ENCODE data around the gene CACNA2D3. TPM values are rescaled to one million over a fixed set of nuclear protein-coding genes. Genes with fewer than 3 reads are reported as not detected.

Gene CACNA2D3
- polyA plus RNA-seq, 1 donor from 2014 or later: 26.2 TPM

DNA sequence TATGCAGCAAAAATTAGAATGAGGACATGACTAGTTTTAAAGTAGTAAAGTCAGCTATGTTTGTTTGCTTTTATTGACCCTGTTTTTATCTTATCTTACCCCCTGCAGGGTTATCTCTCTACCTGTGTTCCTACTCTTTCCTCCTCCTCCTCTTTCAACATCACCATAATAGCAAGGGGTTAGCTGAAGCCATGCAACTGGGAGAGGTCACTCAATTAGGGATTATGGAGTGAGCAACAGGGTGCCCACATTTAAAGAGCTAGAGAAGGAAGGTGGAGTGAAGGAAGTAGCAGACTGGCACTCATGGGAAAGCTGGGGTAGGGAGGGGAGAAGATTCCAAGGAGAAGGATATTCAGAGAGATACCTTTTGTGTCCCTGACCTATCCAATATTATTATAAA lies 679.6 kb downstream of the CACNA2D3 start:
- Histone ChIP-seq H3K27me3 (ENCODE audit: insufficient read depth, low read depth, low read length) (no peaks in the 10 kb centered on the region), H3K4me2 (ENCODE audit: low read length) (no peak overlapping the region), H4K20me1 (ENCODE audit: insufficient read depth) (no peaks in the 10 kb centered on the region), H3K9me3 (ENCODE audit: low read length) (no peaks in the 10 kb centered on the region), H3F3A (ENCODE audit: insufficient read depth, low read length, poor library complexity, severe bottlenecking) (no peaks in the 10 kb centered on the region), H2AFZ (ENCODE audit: low read depth, low read length) (no peak overlapping the region), H3K9me2 (ENCODE audit: insufficient read depth, low read length) (no peaks in the 10 kb centered on the region), H3K9ac (ENCODE audit: low read length) (no peak overlapping the region), H3K79me2 (replicated peaks; ENCODE audit: insufficient read depth, low read length) (no peaks in the 10 kb centered on the region), H3K27ac (ENCODE audit: low read length) (no peak overlapping the region), H3K36me3 (ENCODE audit: insufficient read depth, low read length) (no peaks in the 10 kb centered on the region), H3K4me3 (ENCODE audit: low read length) (no peak overlapping the region)
- TF ChIP-seq RAD21 (conservative IDR thresholded peaks at IDR 0.05) (no peak), SMC3 (conservative IDR thresholded peaks at IDR 0.05; ENCODE audit: poor library complexity) (no peak), POLR2AphosphoS5 (IDR thresholded peaks at IDR 0.05) (no peak), EZH2 (IDR thresholded peaks at IDR 0.05; ENCODE audit: borderline replicate concordance, insufficient read depth, low read length, poor library complexity, severe bottlenecking) (no peak), TAF1 (IDR thresholded peaks at IDR 0.05; ENCODE audit: low read depth) (no peak), MXI1 (conservative IDR thresholded peaks at IDR 0.05; ENCODE audit: poor library complexity, severe bottlenecking) (no peak), EP300 (conservative IDR thresholded peaks at IDR 0.05; ENCODE audit: poor library complexity, severe bottlenecking) (no peak)
- TF ChIP-seq, protein P1, sequence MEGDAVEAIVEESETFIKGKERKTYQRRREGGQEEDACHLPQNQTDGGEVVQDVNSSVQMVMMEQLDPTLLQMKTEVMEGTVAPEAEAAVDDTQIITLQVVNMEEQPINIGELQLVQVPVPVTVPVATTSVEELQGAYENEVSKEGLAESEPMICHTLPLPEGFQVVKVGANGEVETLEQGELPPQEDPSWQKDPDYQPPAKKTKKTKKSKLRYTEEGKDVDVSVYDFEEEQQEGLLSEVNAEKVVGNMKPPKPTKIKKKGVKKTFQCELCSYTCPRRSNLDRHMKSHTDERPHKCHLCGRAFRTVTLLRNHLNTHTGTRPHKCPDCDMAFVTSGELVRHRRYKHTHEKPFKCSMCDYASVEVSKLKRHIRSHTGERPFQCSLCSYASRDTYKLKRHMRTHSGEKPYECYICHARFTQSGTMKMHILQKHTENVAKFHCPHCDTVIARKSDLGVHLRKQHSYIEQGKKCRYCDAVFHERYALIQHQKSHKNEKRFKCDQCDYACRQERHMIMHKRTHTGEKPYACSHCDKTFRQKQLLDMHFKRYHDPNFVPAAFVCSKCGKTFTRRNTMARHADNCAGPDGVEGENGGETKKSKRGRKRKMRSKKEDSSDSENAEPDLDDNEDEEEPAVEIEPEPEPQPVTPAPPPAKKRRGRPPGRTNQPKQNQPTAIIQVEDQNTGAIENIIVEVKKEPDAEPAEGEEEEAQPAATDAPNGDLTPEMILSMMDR (IDR thresholded peaks at IDR 0.05; ENCODE audit: poor library complexity, severe bottlenecking): no peak
- TF ChIP-seq, protein P2, sequence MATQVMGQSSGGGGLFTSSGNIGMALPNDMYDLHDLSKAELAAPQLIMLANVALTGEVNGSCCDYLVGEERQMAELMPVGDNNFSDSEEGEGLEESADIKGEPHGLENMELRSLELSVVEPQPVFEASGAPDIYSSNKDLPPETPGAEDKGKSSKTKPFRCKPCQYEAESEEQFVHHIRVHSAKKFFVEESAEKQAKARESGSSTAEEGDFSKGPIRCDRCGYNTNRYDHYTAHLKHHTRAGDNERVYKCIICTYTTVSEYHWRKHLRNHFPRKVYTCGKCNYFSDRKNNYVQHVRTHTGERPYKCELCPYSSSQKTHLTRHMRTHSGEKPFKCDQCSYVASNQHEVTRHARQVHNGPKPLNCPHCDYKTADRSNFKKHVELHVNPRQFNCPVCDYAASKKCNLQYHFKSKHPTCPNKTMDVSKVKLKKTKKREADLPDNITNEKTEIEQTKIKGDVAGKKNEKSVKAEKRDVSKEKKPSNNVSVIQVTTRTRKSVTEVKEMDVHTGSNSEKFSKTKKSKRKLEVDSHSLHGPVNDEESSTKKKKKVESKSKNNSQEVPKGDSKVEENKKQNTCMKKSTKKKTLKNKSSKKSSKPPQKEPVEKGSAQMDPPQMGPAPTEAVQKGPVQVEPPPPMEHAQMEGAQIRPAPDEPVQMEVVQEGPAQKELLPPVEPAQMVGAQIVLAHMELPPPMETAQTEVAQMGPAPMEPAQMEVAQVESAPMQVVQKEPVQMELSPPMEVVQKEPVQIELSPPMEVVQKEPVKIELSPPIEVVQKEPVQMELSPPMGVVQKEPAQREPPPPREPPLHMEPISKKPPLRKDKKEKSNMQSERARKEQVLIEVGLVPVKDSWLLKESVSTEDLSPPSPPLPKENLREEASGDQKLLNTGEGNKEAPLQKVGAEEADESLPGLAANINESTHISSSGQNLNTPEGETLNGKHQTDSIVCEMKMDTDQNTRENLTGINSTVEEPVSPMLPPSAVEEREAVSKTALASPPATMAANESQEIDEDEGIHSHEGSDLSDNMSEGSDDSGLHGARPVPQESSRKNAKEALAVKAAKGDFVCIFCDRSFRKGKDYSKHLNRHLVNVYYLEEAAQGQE (IDR thresholded peaks at IDR 0.05; ENCODE audit: borderline replicate concordance): no peak

DNA sequence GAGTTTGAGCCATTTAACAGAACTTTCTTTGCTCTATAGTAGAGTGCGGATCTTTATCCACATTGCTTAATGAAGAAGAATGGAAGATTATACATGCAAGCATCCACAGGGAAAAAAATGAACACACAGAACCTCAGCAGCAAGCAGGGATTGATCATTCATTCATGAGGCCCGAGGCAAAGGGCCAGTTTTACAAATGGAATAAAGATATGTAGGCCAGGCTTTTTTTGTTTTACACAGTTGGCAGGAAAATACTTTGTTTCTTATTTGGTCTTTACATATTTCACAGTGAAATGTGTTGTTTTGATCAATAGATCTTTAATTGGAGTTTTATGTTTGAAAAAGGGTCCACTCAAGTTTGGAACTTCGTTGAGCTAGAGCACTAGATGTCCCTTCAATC lies 688.0 kb downstream of the CACNA2D3 start:
- no peaks in the 10 kb centered on the region for H3K79me2 ChIP-seq (replicated peaks; ENCODE audit: insufficient read depth, low read length)
- H3K9ac ChIP-seq (ENCODE audit: low read length): no peak overlapping the region
- H3K36me3 ChIP-seq (ENCODE audit: insufficient read depth, low read length): no peaks in the 10 kb centered on the region
- no peaks in the 10 kb centered on the region for H4K20me1 ChIP-seq (ENCODE audit: insufficient read depth)
- no peak overlapping the region for H3K4me2 ChIP-seq (ENCODE audit: low read length)
- H3K27me3 ChIP-seq (ENCODE audit: insufficient read depth, low read depth, low read length): peaks cover 34% of the 10 kb centered on the region
- H2AFZ ChIP-seq (ENCODE audit: low read depth, low read length): no peak overlapping the region
- H3K9me3 ChIP-seq (ENCODE audit: low read length): no peaks in the 10 kb centered on the region
- H3K27ac ChIP-seq (ENCODE audit: low read length): no peak overlapping the region
- no peak overlapping the region for H3K4me3 ChIP-seq (ENCODE audit: low read length)
- no peaks in the 10 kb centered on the region for H3F3A ChIP-seq (ENCODE audit: insufficient read depth, low read length, poor library complexity, severe bottlenecking)
- no peak for TF ChIP-seq MXI1 (conservative IDR thresholded peaks at IDR 0.05; ENCODE audit: poor library complexity, severe bottlenecking)
- no peaks in the 10 kb centered on the region for H3K9me2 ChIP-seq (ENCODE audit: insufficient read depth, low read length)

DNA sequence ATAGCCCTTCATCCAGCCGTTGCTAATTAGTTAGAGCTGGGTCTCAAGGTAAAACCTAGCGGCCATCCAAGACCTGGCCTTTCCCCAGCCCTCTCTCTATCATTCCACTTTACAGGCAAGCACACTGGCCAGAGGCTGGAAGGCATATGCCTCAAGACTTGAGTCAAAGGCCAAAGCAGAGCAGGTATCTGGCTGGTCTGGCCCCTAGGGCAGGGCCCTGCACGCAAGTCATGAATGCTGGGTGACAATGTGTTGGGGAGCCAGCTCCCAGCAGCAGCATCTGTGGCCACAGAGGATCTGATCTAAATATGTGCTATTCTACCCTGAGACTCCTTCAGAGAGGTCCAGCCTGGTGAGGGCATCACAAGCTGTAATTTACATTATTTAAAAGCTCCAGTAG lies 691.9 kb downstream of the CACNA2D3 start:
- Histone ChIP-seq H3K79me2 (replicated peaks; ENCODE audit: insufficient read depth, low read length) (no peaks in the 10 kb centered on the region), H3K4me2 (ENCODE audit: low read length) (no peak overlapping the region), H3K27me3 (ENCODE audit: insufficient read depth, low read depth, low read length) (peaks cover 66% of the 10 kb centered on the region), H3K36me3 (ENCODE audit: insufficient read depth, low read length) (no peaks in the 10 kb centered on the region), H4K20me1 (ENCODE audit: insufficient read depth) (no peaks in the 10 kb centered on the region), H2AFZ (ENCODE audit: low read depth, low read length) (no peak overlapping the region), H3F3A (ENCODE audit: insufficient read depth, low read length, poor library complexity, severe bottlenecking) (no peaks in the 10 kb centered on the region), H3K9me2 (ENCODE audit: insufficient read depth, low read length) (no peaks in the 10 kb centered on the region), H3K27ac (ENCODE audit: low read length) (no peak overlapping the region), H3K9ac (ENCODE audit: low read length) (no peak overlapping the region), H3K4me3 (ENCODE audit: low read length) (no peak overlapping the region), H3K9me3 (ENCODE audit: low read length) (no peaks in the 10 kb centered on the region)
- TF ChIP-seq EP300 (conservative IDR thresholded peaks at IDR 0.05; ENCODE audit: poor library complexity, severe bottlenecking) (no peak), MXI1 (conservative IDR thresholded peaks at IDR 0.05; ENCODE audit: poor library complexity, severe bottlenecking) (no peak), SMC3 (conservative IDR thresholded peaks at IDR 0.05; ENCODE audit: poor library complexity) (no peak), RAD21 (conservative IDR thresholded peaks at IDR 0.05) (no peak), EZH2 (IDR thresholded peaks at IDR 0.05; ENCODE audit: borderline replicate concordance, insufficient read depth, low read length, poor library complexity, severe bottlenecking) (no peak), POLR2AphosphoS5 (IDR thresholded peaks at IDR 0.05) (no peak), TAF1 (IDR thresholded peaks at IDR 0.05; ENCODE audit: low read depth) (no peak)
- TF ChIP-seq, protein P1 (IDR thresholded peaks at IDR 0.05; ENCODE audit: poor library complexity, severe bottlenecking): no peak
- TF ChIP-seq, protein P2 (IDR thresholded peaks at IDR 0.05; ENCODE audit: borderline replicate concordance): no peak

Measured in neural cell (in vitro differentiated cells).